H1 (cell line): ENCODE results near the gene COMP. TPM values are rescaled to one million over a fixed set of nuclear protein-coding genes. Genes with fewer than 3 reads are reported as not detected.

Experiments used
- CTCF ChIA-PET: fragments of 300-600 bp; sonication (Branson Sonifier 250); formaldehyde crosslinking; loops from one replicate; lab custom pipeline; 2021; ENCODE audit not compliant: partially characterized antibody; lab: Charles Lee
- POLR2A ChIA-PET: fragments of 300-600 bp; sonication (Branson Sonifier 250); formaldehyde crosslinking; loops from one replicate; lab custom pipeline; 2021; ENCODE audit warnings: inconsistent platforms; ENCODE audit not compliant: partially characterized antibody; lab: Charles Lee
- DNase-seq, 2 experiments: peaks; one replicate each; pipeline versions ENCODE4 v3.0.0 to v3.0.0-alpha.2; 2010 to 2022; ENCODE audit warnings: low spot score in 2 of 2, low read depth in 1 of 2, mixed read lengths in 1 of 2
- FAIRE-seq: peaks from 2 replicates; lab custom pipeline; 2011; peaks lifted over from hg19 to GRCh38; lab: Jason Lieb, UNC
- H2AFZ ChIP-seq: 2 replicates; pipeline ENCODE4 v1.8.1; 2012; ENCODE audit warnings: low read length, inconsistent platforms
- H2AK5ac ChIP-seq: 2 replicates; pipeline ENCODE4 v1.6.1; 2013; ENCODE audit warnings: low read depth, low read length
- H2BK120ac ChIP-seq: replicated peaks from 2 replicates; pipeline ENCODE3; 2013; ENCODE audit warnings: low read depth, low read length, inconsistent platforms
- H2BK12ac ChIP-seq: 2 replicates; pipeline ENCODE4 v1.6.1; 2013; ENCODE audit warnings: low read depth, low read length
- H2BK15ac ChIP-seq: 2 replicates; pipeline ENCODE4 v1.6.1; 2013; ENCODE audit warnings: low read length
- H2BK20ac ChIP-seq: 2 replicates; pipeline ENCODE4 v1.6.1; 2013; ENCODE audit warnings: low read length
- H2BK5ac ChIP-seq: 2 replicates; pipeline ENCODE4 v1.6.1; 2013; ENCODE audit warnings: low read depth, low read length
- H3K14ac ChIP-seq: 2 replicates; pipeline ENCODE4 v1.6.1; 2013; ENCODE audit warnings: inconsistent platforms; ENCODE audit not compliant: insufficient read length
- H3K18ac ChIP-seq: 2 replicates; pipeline ENCODE4 v1.6.1; 2013; ENCODE audit warnings: low read length; ENCODE audit errors: extremely low read depth
- H3K23ac ChIP-seq: 2 replicates; pipeline ENCODE4 v1.6.1; 2013; ENCODE audit warnings: inconsistent platforms; ENCODE audit not compliant: insufficient read length
- H3K23me2 ChIP-seq: 2 replicates; pipeline ENCODE4 v1.6.1; 2013; ENCODE audit warnings: low read depth, low read length
- H3K27ac ChIP-seq: 2 replicates; pipeline ENCODE4 v1.6.1; 2011; ENCODE audit warnings: low read depth, low read length, inconsistent platforms
- H3K27me3 ChIP-seq, 4 experiments: replicated peaks in 1 of 4; 1 replicate in 1 of 4; 2 replicates in 3 of 4; pipeline versions ENCODE4 v1.6.1 to v1.8.1; 2011 to 2013; ENCODE audit warnings: low read length in 3 of 4, mild to moderate bottlenecking in 3 of 4, inconsistent platforms in 2 of 4, mixed read lengths in 2 of 4, moderate library complexity in 1 of 4; ENCODE audit not compliant: control insufficient read depth in 3 of 4, insufficient read depth in 3 of 4; ENCODE audit errors: extremely low read depth in 1 of 4
- H3K36me3 ChIP-seq, 4 experiments: 2 replicates each; pipeline versions ENCODE4 v1.6.1 to v1.8.1; 2011 to 2013; ENCODE audit warnings: mild to moderate bottlenecking in 4 of 4, low read length in 3 of 4, moderate library complexity in 2 of 4, control low read depth in 1 of 4, inconsistent platforms in 1 of 4; ENCODE audit not compliant: insufficient read depth in 4 of 4, control insufficient read depth in 2 of 4
- H3K4ac ChIP-seq: replicated peaks from 2 replicates; pipeline ENCODE3; 2013; ENCODE audit warnings: low read length, low read depth, mixed read lengths, inconsistent platforms; ENCODE audit not compliant: insufficient read length
- H3K4me1 ChIP-seq, 4 experiments: replicated peaks in 1 of 4; 1 replicate in 1 of 4; 2 replicates in 3 of 4; pipeline versions ENCODE4 v1.6.1 to v1.8.1; 2011 to 2013; ENCODE audit warnings: low read length in 3 of 4, inconsistent platforms in 2 of 4, mixed read lengths in 1 of 4; ENCODE audit not compliant: insufficient read depth in 4 of 4, control insufficient read depth in 3 of 4
- H3K4me2 ChIP-seq, 2 experiments: 2 replicates each; pipeline versions ENCODE4 v1.6.1 to v1.8.1; 2011 to 2013; ENCODE audit warnings: low read depth in 2 of 2, low read length in 2 of 2, control low read depth in 1 of 2, inconsistent platforms in 1 of 2, mild to moderate bottlenecking in 1 of 2; ENCODE audit not compliant: insufficient read depth in 1 of 2
- H3K4me3 ChIP-seq, 4 experiments: fragments of 200-600, 300-600 bp in 1 of 4; sonication (generic), shearing (Covaris generic), sonication (Bioruptor Twin) in 1 of 4; 2 replicates each; pipeline versions ENCODE4 v1.5.1 to v1.8.1; 2011 to 2016; ENCODE audit warnings: low read length in 4 of 4, low read depth in 3 of 4, control low read depth in 2 of 4, inconsistent platforms in 2 of 4, mild to moderate bottlenecking in 2 of 4, mixed read lengths in 1 of 4, moderate library complexity in 1 of 4; ENCODE audit not compliant: insufficient read depth in 2 of 4; ENCODE audit errors: extremely low read depth in 1 of 4
- H3K56ac ChIP-seq: replicated peaks from 2 replicates; pipeline ENCODE3; 2013; ENCODE audit warnings: low read depth, mild to moderate bottlenecking, mixed read lengths, low read length, inconsistent platforms; ENCODE audit not compliant: insufficient read length
- H3K79me1 ChIP-seq: 2 replicates; pipeline ENCODE4 v1.6.1; 2013; ENCODE audit warnings: low read depth, low read length, control low read depth
- H3K79me2 ChIP-seq, 2 experiments: 2 replicates each; pipeline versions ENCODE4 v1.6.1 to v1.8.1; 2012 to 2013; ENCODE audit warnings: low read length in 2 of 2, mild to moderate bottlenecking in 2 of 2, inconsistent platforms in 1 of 2; ENCODE audit not compliant: insufficient read depth in 2 of 2, control insufficient read depth in 1 of 2
- H3K9ac ChIP-seq, 4 experiments: replicated peaks in 1 of 4; 1 replicate in 1 of 4; 2 replicates in 3 of 4; pipeline versions ENCODE4 v1.6.1 to v1.8.1; 2011 to 2013; ENCODE audit warnings: low read depth in 3 of 4, low read length in 3 of 4, control low read depth in 2 of 4, mild to moderate bottlenecking in 2 of 4, moderate library complexity in 2 of 4, inconsistent platforms in 1 of 4; ENCODE audit errors: extremely low read depth in 1 of 4
- H3K9me3 ChIP-seq, 2 experiments: 2 replicates each; pipeline versions ENCODE4 v1.6.1 to v1.8.1; 2012 to 2013; ENCODE audit warnings: mild to moderate bottlenecking in 2 of 2, moderate library complexity in 2 of 2, control low read depth in 1 of 2, inconsistent platforms in 1 of 2, low read depth in 1 of 2, low read length in 1 of 2, mixed read lengths in 1 of 2; ENCODE audit not compliant: insufficient read depth in 2 of 2
- H4K20me1 ChIP-seq, 2 experiments: replicated peaks in 1 of 2; 2 replicates each; pipeline versions ENCODE3 to v1.8.1; 2011 to 2013; ENCODE audit warnings: inconsistent platforms in 2 of 2, low read length in 2 of 2, mild to moderate bottlenecking in 1 of 2; ENCODE audit not compliant: insufficient read depth in 2 of 2, control insufficient read depth in 1 of 2
- H4K5ac ChIP-seq: 2 replicates; pipeline ENCODE4 v1.6.1; 2013; ENCODE audit warnings: low read length, low read depth, mixed read lengths, inconsistent platforms; ENCODE audit not compliant: insufficient read length
- H4K8ac ChIP-seq: 2 replicates; pipeline ENCODE4 v1.8.0; 2013; ENCODE audit warnings: mild to moderate bottlenecking, moderate library complexity, low read length, inconsistent platforms; ENCODE audit not compliant: insufficient read depth; ENCODE audit errors: extremely low read depth
- H4K91ac ChIP-seq: replicated peaks from 2 replicates; pipeline ENCODE3; 2013; ENCODE audit warnings: low read length, mixed read lengths, inconsistent platforms; ENCODE audit not compliant: insufficient read length
- CEBPB ChIP-seq: IDR thresholded peaks from 2 replicates; pipeline ENCODE4 v1.6.1; 2012; ENCODE audit warnings: low read depth, low read length
- CREB1 ChIP-seq: IDR thresholded peaks from 2 replicates; pipeline ENCODE4 v1.6.1; 2012; ENCODE audit warnings: inconsistent platforms
- GABPA ChIP-seq: IDR thresholded peaks from 2 replicates; pipeline ENCODE4 v1.6.1; 2011; ENCODE audit warnings: mild to moderate bottlenecking, low read length, moderate library complexity, borderline replicate concordance; ENCODE audit not compliant: insufficient read depth
- HDAC6 ChIP-seq: IDR thresholded peaks from one replicate; pipeline ENCODE4 v1.7.1; 2012; ENCODE audit warnings: low read depth, mild to moderate bottlenecking, inconsistent platforms, low read length, moderate library complexity
- KDM1A ChIP-seq: fragments of 200-600, 300-600 bp; sonication (generic); IDR thresholded peaks from 2 replicates; pipeline ENCODE4 v1.7.1; 2016; ENCODE audit warnings: mild to moderate bottlenecking, low read length, borderline replicate concordance
- KDM5A ChIP-seq: fragments of 200-600 bp; IDR thresholded peaks from 2 replicates; pipeline ENCODE4 v1.7.1; 2012; ENCODE audit warnings: mild to moderate bottlenecking, low read length, inconsistent platforms, mixed read lengths
- RAD21 ChIP-seq, 2 experiments: IDR thresholded peaks in 1 of 2; conservative IDR thresholded peaks in 1 of 2; 2 replicates each; pipeline ENCODE4 v1.6.1; 2011; ENCODE audit warnings: low read depth in 2 of 2, low read length in 2 of 2, improper control_type of control experiment in 1 of 2, inconsistent platforms in 1 of 2, mild to moderate bottlenecking in 1 of 2, moderate library complexity in 1 of 2
- SAP30 ChIP-seq: fragments of 300-600 bp; sonication (generic); IDR thresholded peaks from 2 replicates; pipeline ENCODE4 v1.7.1; 2012; ENCODE audit warnings: low read length, moderate library complexity, mild to moderate bottlenecking, inconsistent platforms; ENCODE audit not compliant: insufficient read depth, insufficient replicate concordance
- SP2 ChIP-seq: IDR thresholded peaks from 2 replicates; pipeline ENCODE4 v1.6.1; 2012; ENCODE audit warnings: mild to moderate bottlenecking, low read length, inconsistent platforms
- SRF ChIP-seq: IDR thresholded peaks from 2 replicates; pipeline ENCODE4 v1.6.1; 2011; ENCODE audit warnings: mild to moderate bottlenecking, low read depth, low read length, moderate library complexity
- TAF7 ChIP-seq: optimal IDR thresholded peaks from 2 replicates; pipeline ENCODE3; 2011; ENCODE audit warnings: low read depth, mild to moderate bottlenecking, inconsistent platforms, low read length, moderate library complexity, borderline replicate concordance
- TEAD4 ChIP-seq: IDR thresholded peaks from 2 replicates; pipeline ENCODE4 v1.6.1; 2012; ENCODE audit warnings: low read depth, low read length, inconsistent platforms, mixed read lengths
- YY1 ChIP-seq: IDR thresholded peaks from 2 replicates; pipeline ENCODE4 v1.6.1; 2011; ENCODE audit warnings: low read depth, mild to moderate bottlenecking, low read length
- WGBS, 2 experiments: shearing (Covaris generic) in 1 of 2; methylation state at CpG; one replicate each; pipeline versions ENCODE4 v1.1.6 to v1.1.7; 2013 to 2015; ENCODE audit warnings: low lambda C conversion rate in 2 of 2, mixed read lengths in 2 of 2, inconsistent platforms in 1 of 2, low coverage in 1 of 2, missing lambda C conversion rate in 1 of 2; ENCODE audit not compliant: insufficient replicate concordance in 2 of 2, insufficient coverage in 1 of 2, insufficient read length in 1 of 2; ENCODE audit errors: extremely low coverage in 1 of 2, missing lambda C conversion rate in 1 of 2; 5-methylcytosine and 5-hydroxymethylcytosine counted together
- polyA plus RNA-seq, 7 experiments: library from polyadenylated mRNA; depleted of rRNA in 3 of 7; stranded (reverse) in 5 of 7; unstranded in 2 of 7; fragments of >200 nt in 5 of 7; fragments of 200-250 nt in 2 of 7; gene quantifications; 1 replicate in 5 of 7; 2 replicates in 1 of 7; 4 replicates in 1 of 7; pipeline versions ENCODE4 v1.2.1 to v1.2.3, GENCODE V29; 2011 to 2013; ENCODE audit warnings: missing spikeins in 2 of 7, mixed read lengths in 2 of 7
- total RNA-seq: library from RNA; stranded (reverse); fragmentation: NEBNext Ultra II Directional; extraction: Animal tissue kit (Norgen Biotek cat#: 25700); gene quantifications from 2 replicates; pipeline ENCODE4 v1.2.1, GENCODE V29; 2021

Gene COMP
- total and polyA plus RNA-seq, 2 of the 8 experiments (the other 6 are each of a cell fraction or from before 2014, with no cell fraction given): 0.17 TPM

GRCh38 chr19:18781885-18782527, 9.1 kb downstream of the COMP start:
- no peak overlapping the region for H3K4me3 ChIP-seq
- peaks cover 7 to 30% of the 10 kb centered on the region in 2 experiments for H4K20me1 ChIP-seq
- H3K4me1 ChIP-seq: peaks cover 3 to 9% (median 6%) of the 10 kb centered on the region in 4 experiments; a peak in 6 of 7 replicates
- ChIA-PET POLR2A (interaction anchor here (1.0 to 1.7 kb wide), 3 partner anchors 8 to 145 kb away, joined by 3 to 5 read pairs (median 3); no protein-coding TSS in a partner anchor), CTCF (interaction anchor here (1.5 to 3.4 kb wide), 3 partner anchors 9 to 51 kb away, joined by 5 to 15 read pairs (median 5); no protein-coding TSS in a partner anchor)
- no peak overlapping the region for H3K9ac ChIP-seq
- H3K23me2 ChIP-seq: peaks cover 4% of the 10 kb centered on the region; the same call in 1 of the 2 replicates
- H3K27me3 ChIP-seq: peaks cover 36 to 95% (median 90%) of the 10 kb centered on the region in 4 experiments
- FAIRE-seq (no peak), DNase-seq (no peak)
- no peak overlapping the region for H3K4me2 ChIP-seq
- no peak overlapping the region for H3K56ac ChIP-seq
- TF ChIP-seq YY1 (no peak), RAD21 (IDR thresholded peaks at IDR 0.05 in 1 of 2, conservative IDR thresholded peaks at IDR 0.05 in 1 of 2; ENCODE audit: low read depth in 2 of 2, low read length in 2 of 2) (no peak), GABPA (no peak), SAP30 (no peak), SRF (no peak), HDAC6 (no peak), SP2 (no peak), CREB1 (no peak), TEAD4 (no peak), KDM1A (no peak), TAF7 (no peak), KDM5A (no peak), CEBPB (no peak)
- H4K5ac ChIP-seq: no peak overlapping the region
- H4K8ac ChIP-seq: peak overlapping the region; percentile 16; the same call in 1 of the 2 replicates
- H3K9me3 ChIP-seq: no peaks in the 10 kb centered on the region
- no peak overlapping the region for H3K14ac ChIP-seq
- no peak overlapping the region for H2AFZ ChIP-seq
- no peak overlapping the region for H2BK20ac ChIP-seq
- no peak overlapping the region for H2AK5ac ChIP-seq
- no peak overlapping the region for H4K91ac ChIP-seq
- H3K79me2 ChIP-seq: no peaks in the 10 kb centered on the region
- no peak overlapping the region for H2BK5ac ChIP-seq
- H3K79me1 ChIP-seq: no peaks in the 10 kb centered on the region
- H2BK15ac ChIP-seq: no peak overlapping the region
- no peak overlapping the region for H3K4ac ChIP-seq
- H2BK12ac ChIP-seq: no peak overlapping the region
- no peak overlapping the region for H3K23ac ChIP-seq
- H3K18ac ChIP-seq: no peak overlapping the region
- no peak overlapping the region for H2BK120ac ChIP-seq
- 85% methylated on average over 20 of the region's 20 CpGs; no CpG with 5 or more reads in 1 of the 2 experiments for WGBS, 2 experiments
- H3K27ac ChIP-seq: no peak overlapping the region
- no peaks in the 10 kb centered on the region for H3K36me3 ChIP-seq
